Mucosa of stomach (tissue), 1 donor: Measurements from ENCODE around the gene NDUFB2.
"Not testable (repeated sequence)": the region's sequence is repeated elsewhere in the genome, so short reads cannot be mapped to it uniquely, and the experiment has no call there.

Experiments
- H3K27me3 ChIP-seq: one replicate; pipeline ENCODE4 v1.7.0; 2013; ENCODE audit warnings: mild to moderate bottlenecking, low read length; ENCODE audit not compliant: control insufficient read depth, insufficient read depth
- H3K36me3 ChIP-seq: one replicate; pipeline ENCODE4 v1.7.0; 2013; ENCODE audit warnings: low read length; ENCODE audit not compliant: control insufficient read depth, insufficient read depth
- H3K4me1 ChIP-seq: one replicate; pipeline ENCODE4 v1.7.0; 2013; ENCODE audit warnings: mild to moderate bottlenecking, low read length; ENCODE audit not compliant: control insufficient read depth, insufficient read depth
- H3K4me3 ChIP-seq: one replicate; pipeline ENCODE4 v1.7.0; 2013; ENCODE audit warnings: low read length
- H3K9ac ChIP-seq: one replicate; pipeline ENCODE4 v1.7.0; 2013; ENCODE audit warnings: mild to moderate bottlenecking, low read length, moderate library complexity
- H3K9me3 ChIP-seq: one replicate; pipeline ENCODE4 v1.7.0; 2013; ENCODE audit warnings: mild to moderate bottlenecking, low read length, moderate library complexity; ENCODE audit not compliant: control insufficient read depth
- donor health status: Pancreatic carcinoma.

Gene NDUFB2

DNA sequence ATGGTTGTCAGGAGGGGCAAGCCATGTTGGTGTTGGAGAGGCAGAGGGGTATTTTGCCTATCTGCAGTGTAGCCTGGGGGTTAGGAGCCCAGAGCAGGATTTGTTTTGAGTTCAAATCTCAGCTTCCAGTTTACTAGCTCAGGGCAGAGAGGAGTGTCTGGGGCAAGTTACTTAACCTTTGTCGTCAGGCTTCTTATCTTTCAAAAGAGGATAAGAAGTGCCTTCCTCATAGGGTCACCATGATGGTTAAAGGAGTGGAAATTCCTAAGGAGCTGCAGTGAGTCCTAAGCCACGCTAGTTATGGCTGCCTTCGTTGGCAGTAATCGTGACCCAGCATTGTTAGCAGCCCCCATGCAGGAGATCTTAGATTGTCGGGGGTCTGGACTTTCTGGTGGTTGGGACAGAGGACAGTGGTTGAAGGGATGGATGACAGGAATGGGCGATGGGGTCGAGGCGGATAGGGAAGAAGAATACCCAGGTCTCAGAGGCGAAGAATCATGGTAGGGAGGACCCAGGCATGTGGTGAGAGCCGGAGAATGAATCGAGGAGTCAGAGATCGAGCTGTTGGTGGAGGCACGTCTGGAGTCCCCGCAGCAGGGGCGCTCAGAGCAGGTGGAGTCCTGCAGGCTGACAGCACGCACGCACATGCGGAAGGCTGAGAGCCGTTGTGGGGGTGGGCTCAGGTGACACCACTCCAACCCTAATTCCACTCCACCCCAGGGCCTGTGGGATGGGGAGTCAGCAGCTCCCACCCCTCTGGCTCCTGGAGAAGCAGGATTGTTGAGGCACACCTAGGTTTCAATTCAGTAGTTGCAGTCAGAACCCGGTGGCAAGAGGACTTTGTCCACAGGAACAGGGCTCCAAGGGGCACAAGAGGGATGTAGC, 12.2 kb upstream of the NDUFB2 start:
- H3K9me3 ChIP-seq: no peaks in the 10 kb centered on the region
- no peaks in the 10 kb centered on the region for H3K27me3 ChIP-seq
- H3K4me1 ChIP-seq: no peaks in the 10 kb centered on the region
- no peak overlapping the region for H3K4me3 ChIP-seq
- no peak overlapping the region for H3K9ac ChIP-seq
- H3K36me3 ChIP-seq: no peaks in the 10 kb centered on the region

DNA sequence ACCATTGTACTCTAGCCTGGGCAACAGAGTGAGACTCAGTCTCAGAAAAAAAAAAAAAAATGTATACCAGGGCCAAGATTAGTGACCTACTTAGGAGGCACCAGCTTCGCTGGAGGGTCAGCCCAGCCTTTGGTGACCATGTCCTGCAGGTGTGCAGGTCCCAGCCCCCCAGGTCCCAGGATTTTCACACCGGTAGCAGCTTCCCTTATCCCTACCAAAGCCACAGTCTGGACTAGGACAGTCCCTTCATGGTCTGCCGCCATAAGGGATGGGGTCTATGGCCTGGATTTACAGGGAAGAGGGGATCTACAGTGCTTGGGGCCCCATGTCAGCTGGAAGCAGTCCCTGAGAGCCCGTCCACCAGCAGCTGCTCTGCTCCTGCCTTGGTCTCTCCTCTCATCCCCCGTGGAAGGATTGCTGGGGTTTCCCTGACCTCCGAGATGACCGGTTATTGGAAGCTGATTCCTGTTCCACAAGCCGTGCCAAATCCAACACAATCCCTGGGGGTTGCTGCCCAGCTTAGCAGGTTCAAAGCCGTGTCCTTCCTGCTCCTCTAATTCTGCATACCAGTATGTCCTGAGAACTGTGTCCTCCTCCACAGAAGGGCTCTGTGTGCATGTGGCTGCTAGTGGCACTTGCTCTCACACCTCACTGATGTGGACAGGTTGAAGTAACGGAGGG, 11.0 kb upstream of the NDUFB2 start:
- Histone ChIP-seq H3K36me3 (no peaks in the 10 kb centered on the region), H3K4me1 (no peaks in the 10 kb centered on the region), H3K4me3 (no peak overlapping the region), H3K27me3 (no peaks in the 10 kb centered on the region), H3K9me3 (no peaks in the 10 kb centered on the region), H3K9ac (no peak overlapping the region)

DNA sequence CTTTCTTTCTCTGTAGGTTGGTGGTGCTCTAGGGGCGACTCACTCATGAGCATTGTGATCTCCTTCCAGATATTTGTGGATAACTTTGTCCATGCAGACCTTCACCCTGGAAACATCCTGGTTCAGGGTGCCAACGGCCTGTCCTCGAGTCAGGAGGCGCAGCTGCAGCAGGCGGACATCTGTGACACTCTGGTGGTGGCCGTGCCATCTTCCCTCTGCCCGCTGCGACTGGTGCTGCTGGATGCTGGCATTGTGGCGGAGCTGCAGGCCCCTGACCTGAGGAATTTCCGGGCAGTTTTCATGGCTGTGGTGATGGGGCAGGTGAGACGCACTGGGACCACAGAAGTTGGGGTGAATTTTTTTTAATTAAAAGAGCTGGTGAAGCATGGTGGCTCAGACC, 9.6 kb upstream of the NDUFB2 start:
- no peaks in the 10 kb centered on the region for H3K27me3 ChIP-seq
- no peak overlapping the region for H3K9ac ChIP-seq
- H3K4me3 ChIP-seq: no peak overlapping the region
- no peaks in the 10 kb centered on the region for H3K36me3 ChIP-seq
- no peaks in the 10 kb centered on the region for H3K9me3 ChIP-seq
- no peaks in the 10 kb centered on the region for H3K4me1 ChIP-seq

DNA sequence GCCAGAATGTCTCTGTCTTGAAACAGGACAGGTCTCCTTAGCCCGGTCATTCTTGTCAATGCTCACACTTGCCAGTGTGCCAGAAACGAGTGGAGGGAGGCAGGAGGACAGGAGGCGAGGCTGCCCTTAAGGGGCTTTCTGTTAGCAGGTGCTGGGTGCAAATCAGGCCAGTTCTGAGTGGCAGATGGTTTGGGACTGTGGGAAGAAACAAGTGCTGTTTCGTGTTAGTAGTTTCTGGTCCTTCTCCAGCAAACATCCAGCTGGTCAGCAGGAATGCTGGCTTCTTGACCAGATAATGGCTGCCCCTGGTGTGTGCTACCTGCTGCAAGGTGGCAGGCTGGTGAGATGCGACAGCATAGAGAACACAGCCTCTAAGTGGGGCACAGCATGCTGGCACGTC, 8.2 kb upstream of the NDUFB2 start:
- Histone ChIP-seq H3K36me3 (no peaks in the 10 kb centered on the region), H3K4me3 (no peak overlapping the region), H3K9ac (no peak overlapping the region), H3K27me3 (no peaks in the 10 kb centered on the region), H3K4me1 (no peaks in the 10 kb centered on the region), H3K9me3 (no peaks in the 10 kb centered on the region)

DNA sequence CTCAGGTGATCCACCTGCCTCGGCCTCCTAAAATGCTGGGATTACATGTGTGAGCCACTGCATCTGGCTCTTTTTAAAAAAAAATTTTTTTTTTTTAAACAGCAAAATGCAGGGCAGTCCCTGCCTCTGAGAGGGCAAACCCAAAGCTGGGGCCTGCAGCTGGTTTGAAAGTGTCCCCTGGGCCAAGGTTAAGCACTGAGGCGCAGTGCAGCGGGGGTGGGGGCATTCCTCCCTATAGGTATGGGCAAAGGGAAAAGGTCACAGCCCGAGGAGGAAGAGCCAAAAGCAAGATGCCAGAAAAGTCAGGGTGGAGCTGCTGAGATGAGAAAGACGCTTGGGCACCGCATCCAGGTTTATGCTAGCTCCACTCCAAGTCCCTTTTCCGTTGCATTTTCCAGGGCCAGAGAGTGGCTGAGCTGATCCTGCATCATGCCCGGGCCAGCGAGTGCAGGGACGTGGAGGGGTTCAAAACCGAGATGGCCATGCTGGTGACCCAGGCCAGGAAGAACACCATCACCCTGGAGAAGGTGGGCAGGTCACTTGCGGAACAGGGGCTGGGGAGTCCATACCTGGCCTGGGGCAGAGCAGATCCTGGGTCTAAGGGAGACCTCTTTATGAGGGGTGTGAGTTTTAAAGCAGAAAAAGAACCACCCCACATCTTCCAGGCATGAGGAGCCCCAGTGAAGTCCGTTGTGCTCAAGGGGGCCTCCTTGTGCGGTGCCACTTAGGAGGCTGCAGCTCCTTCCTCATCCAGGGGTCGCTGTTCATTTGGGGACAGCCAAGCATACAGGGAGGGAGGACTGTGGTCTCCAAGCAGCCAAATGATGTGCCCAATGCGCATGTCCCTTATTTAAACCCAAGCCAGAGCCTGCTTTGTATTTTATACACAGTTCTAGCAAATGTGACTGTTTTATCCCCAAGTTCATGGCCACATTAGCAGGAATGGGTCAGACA, 7.0 kb upstream of the NDUFB2 start:
- H3K4me3 ChIP-seq: no peak overlapping the region
- H3K36me3 ChIP-seq: no peaks in the 10 kb centered on the region
- no peak overlapping the region for H3K9ac ChIP-seq
- no peaks in the 10 kb centered on the region for H3K9me3 ChIP-seq
- H3K4me1 ChIP-seq: no peaks in the 10 kb centered on the region
- H3K27me3 ChIP-seq: no peaks in the 10 kb centered on the region

DNA sequence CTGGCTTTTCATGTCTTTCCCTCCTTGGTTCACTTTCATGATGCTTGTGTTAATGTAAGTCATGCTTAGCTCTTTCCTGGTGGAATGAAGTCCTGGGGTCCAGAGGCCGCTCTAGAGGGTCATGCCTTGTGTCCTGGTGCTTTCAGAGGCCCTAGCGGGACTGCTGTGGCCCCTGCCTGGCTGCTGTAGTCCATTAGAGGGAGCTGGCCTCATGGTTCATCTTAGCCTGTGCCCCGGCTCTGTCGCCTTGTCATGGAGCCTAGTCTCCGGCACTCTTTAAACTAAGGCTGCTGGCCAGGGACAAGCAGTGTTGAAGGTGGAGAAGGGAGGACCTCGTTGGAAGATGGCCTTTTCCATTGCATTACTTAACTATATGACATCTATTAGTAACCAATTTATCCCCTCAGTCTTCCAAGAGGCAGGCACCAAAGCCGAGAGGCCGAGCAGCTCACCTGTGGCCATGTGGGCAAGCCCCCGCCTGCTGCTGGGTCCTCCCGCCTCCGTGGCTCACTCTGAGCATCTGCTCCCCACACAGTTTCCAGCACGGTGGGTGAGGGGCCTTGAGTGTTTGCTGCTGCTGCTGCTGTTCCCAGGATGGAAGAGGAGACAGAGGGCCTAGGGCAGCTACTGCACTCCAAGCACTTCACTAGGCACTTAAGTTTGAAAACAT, 5.0 kb upstream of the NDUFB2 start:
- Histone ChIP-seq H3K27me3 (no peaks in the 10 kb centered on the region), H3K4me3 (no peak overlapping the region), H3K36me3 (no peaks in the 10 kb centered on the region), H3K4me1 (no peaks in the 10 kb centered on the region), H3K9ac (no peak overlapping the region), H3K9me3 (no peaks in the 10 kb centered on the region)

DNA sequence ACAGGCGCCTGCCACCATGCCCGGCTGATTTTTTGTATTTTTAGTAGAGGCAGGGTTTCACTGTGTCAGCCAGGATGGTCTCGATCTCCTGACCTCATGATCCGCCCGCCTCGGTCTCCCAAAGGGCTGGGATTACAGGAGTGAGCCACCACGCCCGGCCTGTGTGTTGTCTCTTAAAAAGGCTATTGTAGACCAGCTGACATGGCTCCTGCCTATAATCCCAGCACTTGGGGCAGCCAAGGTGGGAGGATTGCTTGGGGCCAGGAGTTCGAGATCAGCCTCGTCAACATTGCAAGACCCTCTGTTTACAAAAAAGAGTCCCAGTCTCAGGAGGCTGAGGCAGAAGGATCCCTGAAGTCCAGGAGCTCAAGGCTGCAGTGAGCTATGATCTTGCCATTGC, 2.7 kb upstream of the NDUFB2 start:
- H3K4me1 ChIP-seq, H3K36me3 ChIP-seq, H3K4me3 ChIP-seq, H3K9ac ChIP-seq, H3K27me3 ChIP-seq, H3K9me3 ChIP-seq: not testable (repeated sequence)

DNA sequence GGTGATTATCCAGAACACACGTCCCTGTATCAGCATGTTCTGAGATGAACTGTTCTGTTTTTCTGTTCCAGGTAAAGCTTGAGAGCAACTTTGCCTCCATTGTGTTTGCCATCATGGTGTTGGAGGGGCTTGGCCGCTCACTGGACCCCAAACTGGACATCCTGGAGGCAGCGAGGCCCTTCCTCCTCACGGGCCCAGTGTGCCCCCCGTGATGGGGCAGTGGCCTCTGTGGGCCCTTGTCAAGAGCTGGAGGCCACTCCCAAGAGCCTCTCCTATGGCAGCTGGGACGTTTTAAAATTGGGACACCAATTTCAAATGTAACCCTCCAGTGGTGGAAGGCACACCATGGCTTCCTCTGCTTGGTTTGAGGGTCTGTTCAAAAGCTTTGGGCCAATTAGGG, 1.9 kb upstream of the NDUFB2 start:
- Histone ChIP-seq H3K27me3 (no peaks in the 10 kb centered on the region), H3K9ac (no peak overlapping the region), H3K36me3 (no peaks in the 10 kb centered on the region)

DNA sequence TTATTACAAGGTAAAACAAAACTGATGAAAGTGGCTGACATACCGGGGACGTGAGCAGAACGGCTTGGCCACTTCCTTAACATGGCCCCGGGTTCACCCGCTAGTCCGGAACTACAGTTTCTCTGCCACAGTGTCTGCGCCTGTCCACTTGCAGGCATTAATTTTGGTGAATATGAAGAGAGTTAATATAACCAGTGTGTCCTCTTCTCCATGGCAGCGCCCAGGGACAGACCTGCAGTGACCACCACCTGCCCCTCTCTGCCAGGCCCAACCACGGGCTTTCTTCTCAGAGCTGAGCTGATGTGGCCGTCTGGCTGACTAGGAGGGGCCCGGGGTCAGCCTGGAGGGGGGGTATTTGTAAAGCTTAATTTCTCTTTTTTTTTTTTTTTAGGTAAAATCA, 1.1 kb upstream of the NDUFB2 start:
- H3K9me3 ChIP-seq: no peaks in the 10 kb centered on the region
- H3K27me3 ChIP-seq: no peaks in the 10 kb centered on the region
- peaks cover 9% of the 10 kb centered on the region for H3K4me1 ChIP-seq
- H3K4me3 ChIP-seq: no peak overlapping the region
- no peaks in the 10 kb centered on the region for H3K36me3 ChIP-seq
- H3K9ac ChIP-seq: no peak overlapping the region

More for the DNA sequence above, 1.9 kb upstream of the NDUFB2 start:
- no peak overlapping the region for H3K4me3 ChIP-seq
- H3K9me3 ChIP-seq: no peaks in the 10 kb centered on the region
- H3K4me1 ChIP-seq: peaks cover 9% of the 10 kb centered on the region

DNA sequence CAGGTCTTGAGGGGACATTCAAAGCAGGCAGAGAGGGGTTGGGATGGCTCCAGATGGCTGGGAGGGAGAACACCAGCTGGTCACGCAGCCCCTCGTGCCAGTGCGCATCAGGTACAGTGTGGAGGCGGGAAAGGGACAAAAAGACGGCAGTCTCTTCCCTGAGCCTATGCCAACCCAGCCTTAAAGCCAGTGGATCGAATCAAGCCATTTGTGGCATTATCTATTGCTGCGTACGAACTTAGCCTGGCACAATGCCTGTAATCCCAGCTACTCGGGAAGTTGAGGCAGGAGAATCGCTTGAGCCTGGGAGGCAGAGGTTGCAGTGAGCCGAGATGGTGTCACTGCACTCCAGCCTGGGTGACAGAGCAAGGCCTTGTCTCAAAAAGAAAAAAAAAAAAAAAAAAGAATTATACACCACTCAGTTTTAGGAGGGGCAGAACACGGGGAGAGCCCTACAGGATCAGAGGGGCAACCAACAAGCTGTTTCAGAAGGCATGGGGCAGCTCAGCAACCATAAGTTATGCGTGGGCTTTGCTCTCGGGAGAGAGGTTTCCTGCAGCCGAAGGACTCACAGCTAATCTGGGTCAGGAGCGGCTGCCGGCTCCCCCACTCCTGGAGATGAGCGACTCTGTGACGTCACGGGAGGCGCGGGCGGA, 356 bp upstream of the NDUFB2 start:
- peak overlapping the region; percentile 82 for H3K9ac ChIP-seq
- H3K27me3 ChIP-seq: no peaks in the 10 kb centered on the region
- H3K9me3 ChIP-seq: no peaks in the 10 kb centered on the region
- H3K4me3 ChIP-seq: peak overlapping the region; percentile 62
- peaks cover 9% of the 10 kb centered on the region for H3K4me1 ChIP-seq
- no peaks in the 10 kb centered on the region for H3K36me3 ChIP-seq

DNA sequence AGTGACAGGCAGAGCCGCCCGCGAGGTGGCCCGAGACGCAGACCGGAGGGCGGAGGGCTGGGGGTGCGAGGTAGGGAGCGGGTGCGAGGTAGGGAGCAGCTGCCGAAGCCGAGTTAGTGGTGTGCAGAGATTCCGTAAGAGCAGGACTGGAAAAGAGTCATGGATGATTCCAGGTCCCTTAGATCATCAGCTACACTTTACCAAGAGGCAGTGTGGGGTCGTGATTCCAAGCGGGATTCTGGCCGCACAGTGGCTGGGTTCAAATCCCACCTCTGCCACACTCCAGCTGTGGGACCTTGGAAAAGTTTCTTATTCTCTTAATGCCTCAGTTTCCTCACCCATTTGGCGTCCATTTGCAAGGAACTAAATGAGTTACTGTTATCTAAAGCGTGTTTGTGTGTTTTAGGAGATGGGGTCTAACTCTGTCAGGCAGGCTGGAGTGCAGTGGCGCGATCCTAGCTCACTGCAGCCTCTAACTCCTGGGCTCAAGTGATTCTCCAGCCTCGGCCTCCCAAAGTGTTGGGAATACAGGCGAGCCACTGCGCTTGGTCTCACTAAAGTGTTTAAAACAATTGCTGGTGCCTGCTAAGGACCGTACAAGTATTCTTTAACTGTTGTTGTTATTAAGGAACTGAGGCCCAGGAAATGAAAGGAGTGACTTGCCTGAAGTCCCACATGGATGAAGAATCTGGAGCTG, 1.1 kb downstream of the NDUFB2 start:
- peak overlapping the region; percentile 82 for H3K9ac ChIP-seq
- H3K9me3 ChIP-seq: no peaks in the 10 kb centered on the region
- peak overlapping the region; percentile 62 for H3K4me3 ChIP-seq
- peaks cover 9% of the 10 kb centered on the region for H3K4me1 ChIP-seq
- no peaks in the 10 kb centered on the region for H3K27me3 ChIP-seq
- H3K36me3 ChIP-seq: no peaks in the 10 kb centered on the region
